ENCODE data around the gene SAXO1.
"Not testable (repeated sequence)": the region's sequence is repeated elsewhere in the genome, so short reads cannot be mapped to it uniquely, and the experiment has no call there.

SAXO1 gene

DNA sequence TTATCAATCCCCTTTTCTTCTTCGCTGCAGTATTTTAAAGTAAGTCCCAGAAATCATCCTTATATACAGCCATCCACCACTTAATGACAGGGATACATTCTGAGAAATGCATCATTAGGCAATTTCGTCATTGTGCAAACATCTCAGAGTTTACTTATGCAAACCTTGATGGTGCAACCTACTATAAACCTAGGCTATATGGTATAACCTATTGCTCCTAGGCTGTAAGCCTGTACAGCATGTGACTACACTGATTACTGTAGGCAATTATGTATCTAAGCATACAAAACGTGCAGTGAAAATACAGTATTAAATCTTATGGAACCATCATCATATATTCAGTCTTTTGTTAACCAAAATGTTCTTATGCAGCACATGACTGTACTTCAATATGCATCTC is 36.8 kb downstream of the SAXO1 start:
- Histone ChIP-seq H3K4me3 (ENCODE audit: low read length) (no peak overlapping the region), H3K4me1 (ENCODE audit: insufficient read depth, low read length) (no peaks in the 10 kb centered on the region), H3K9me3 (ENCODE audit: insufficient read depth, low read depth, low read length) (0 out of 2 replicates have a peak, but pooled peaks cover 5% of the 10 kb centered on the region), H3K27ac (ENCODE audit: low read length) (no peak overlapping the region), H3K27me3 (ENCODE audit: insufficient read depth, low read length) (no peaks in the 10 kb centered on the region), H3K9ac (ENCODE audit: low read depth, low read length) (no peak overlapping the region), H3K36me3 (ENCODE audit: insufficient read depth, low read depth, low read length) (no peaks in the 10 kb centered on the region)

DNA sequence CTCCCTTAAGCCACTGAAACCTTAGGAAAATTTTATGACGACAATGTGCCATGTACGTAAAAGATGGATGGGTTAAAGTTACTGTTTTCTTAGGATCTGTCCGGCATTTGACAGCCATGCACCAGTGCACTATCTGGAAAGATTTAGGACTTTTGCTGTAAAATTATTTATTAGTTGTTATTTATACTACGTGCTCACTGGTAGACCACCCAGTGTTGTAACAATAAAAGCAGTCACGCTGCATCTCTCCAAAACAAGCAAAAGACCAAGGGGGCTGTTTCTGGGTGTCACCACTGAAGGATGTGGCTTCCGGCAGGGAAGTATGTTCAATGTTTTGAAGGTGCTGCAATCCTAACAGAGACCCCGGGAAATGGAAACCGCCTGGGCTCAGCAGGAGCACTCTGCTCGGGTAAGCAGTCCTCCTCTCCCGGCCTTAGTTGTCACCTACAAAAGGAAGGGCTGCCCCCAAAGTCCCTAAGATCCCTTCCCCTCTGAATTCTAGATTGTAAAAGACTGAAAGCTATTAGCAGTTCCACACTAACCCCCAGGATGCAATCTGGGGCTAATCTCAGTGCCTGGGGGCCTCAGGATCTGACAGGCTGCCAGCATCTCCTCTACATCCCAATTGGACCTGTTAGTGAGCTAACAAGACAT is 38.6 kb downstream of the SAXO1 start:
- H3K9me3 ChIP-seq (ENCODE audit: insufficient read depth, low read depth, low read length): 0 out of 2 replicates have a peak, but pooled peaks cover 5% of the 10 kb centered on the region
- no peaks in the 10 kb centered on the region for H3K27me3 ChIP-seq (ENCODE audit: insufficient read depth, low read length)
- H3K4me3 ChIP-seq (ENCODE audit: low read length): no peak overlapping the region
- no peaks in the 10 kb centered on the region for H3K4me1 ChIP-seq (ENCODE audit: insufficient read depth, low read length)
- H3K36me3 ChIP-seq (ENCODE audit: insufficient read depth, low read depth, low read length): no peaks in the 10 kb centered on the region
- H3K27ac ChIP-seq (ENCODE audit: low read length): no peak overlapping the region
- no peak overlapping the region for H3K9ac ChIP-seq (ENCODE audit: low read depth, low read length)

- H3K4me1 ChIP-seq (ENCODE audit: insufficient read depth, low read length); H3K9ac ChIP-seq (ENCODE audit: low read depth, low read length); H3K4me3 ChIP-seq (ENCODE audit: low read length); H3K36me3 ChIP-seq (ENCODE audit: insufficient read depth, low read depth, low read length); H3K9me3 ChIP-seq (ENCODE audit: insufficient read depth, low read depth, low read length); H3K27me3 ChIP-seq (ENCODE audit: insufficient read depth, low read length); H3K27ac ChIP-seq (ENCODE audit: low read length): not testable (repeated sequence)
These were observed 41.8 kb downstream of the SAXO1 start for GRCh38 chr9:18991197-18991596.

GRCh38 chr9:18990494-18990893 is 42.5 kb downstream of the SAXO1 start:
- no peaks in the 10 kb centered on the region for H3K36me3 ChIP-seq (ENCODE audit: insufficient read depth, low read depth, low read length)
- H3K4me3 ChIP-seq (ENCODE audit: low read length): no peak overlapping the region
- H3K9me3 ChIP-seq (ENCODE audit: insufficient read depth, low read depth, low read length): no peaks in the 10 kb centered on the region
- H3K4me1 ChIP-seq (ENCODE audit: insufficient read depth, low read length): no peaks in the 10 kb centered on the region
- no peak overlapping the region for H3K27ac ChIP-seq (ENCODE audit: low read length)
- no peaks in the 10 kb centered on the region for H3K27me3 ChIP-seq (ENCODE audit: insufficient read depth, low read length)
- H3K9ac ChIP-seq (ENCODE audit: low read depth, low read length): no peak overlapping the region

DNA sequence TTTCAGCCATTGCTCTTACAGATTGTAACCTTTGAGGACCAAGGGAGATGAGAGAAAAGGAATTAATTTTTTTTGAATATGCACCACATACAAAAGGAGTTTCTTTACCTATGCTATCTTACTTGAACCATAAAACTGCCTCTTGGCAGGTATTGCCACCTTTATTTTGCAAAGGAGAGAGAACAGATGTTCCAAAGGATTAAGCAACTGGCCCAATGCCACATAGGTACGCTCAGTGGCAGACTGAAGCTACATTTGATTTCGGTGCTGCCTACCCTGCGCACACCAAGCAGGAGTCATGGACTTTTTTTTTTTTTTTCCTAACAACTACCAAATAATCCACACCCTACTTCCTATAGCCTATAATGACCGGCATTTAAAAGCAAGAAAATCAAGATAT is 43.1 kb downstream of the SAXO1 start:
- Histone ChIP-seq H3K27ac (ENCODE audit: low read length) (no peak overlapping the region), H3K9ac (ENCODE audit: low read depth, low read length) (no peak overlapping the region), H3K9me3 (ENCODE audit: insufficient read depth, low read depth, low read length) (no peaks in the 10 kb centered on the region), H3K4me1 (ENCODE audit: insufficient read depth, low read length) (no peaks in the 10 kb centered on the region), H3K36me3 (ENCODE audit: insufficient read depth, low read depth, low read length) (no peaks in the 10 kb centered on the region), H3K4me3 (ENCODE audit: low read length) (no peak overlapping the region), H3K27me3 (ENCODE audit: insufficient read depth, low read length) (no peaks in the 10 kb centered on the region)

- no peak overlapping the region for H3K9ac ChIP-seq (ENCODE audit: low read depth, low read length)
- H3K4me3 ChIP-seq (ENCODE audit: low read length): no peak overlapping the region
- no peak overlapping the region for H3K27ac ChIP-seq (ENCODE audit: low read length)
- no peaks in the 10 kb centered on the region for H3K4me1 ChIP-seq (ENCODE audit: insufficient read depth, low read length)
- no peaks in the 10 kb centered on the region for H3K36me3 ChIP-seq (ENCODE audit: insufficient read depth, low read depth, low read length)
- H3K9me3 ChIP-seq (ENCODE audit: insufficient read depth, low read depth, low read length): no peaks in the 10 kb centered on the region
- no peaks in the 10 kb centered on the region for H3K27me3 ChIP-seq (ENCODE audit: insufficient read depth, low read length)
These were observed 43.9 kb downstream of the SAXO1 start for GRCh38 chr9:18989097-18989496.

DNA sequence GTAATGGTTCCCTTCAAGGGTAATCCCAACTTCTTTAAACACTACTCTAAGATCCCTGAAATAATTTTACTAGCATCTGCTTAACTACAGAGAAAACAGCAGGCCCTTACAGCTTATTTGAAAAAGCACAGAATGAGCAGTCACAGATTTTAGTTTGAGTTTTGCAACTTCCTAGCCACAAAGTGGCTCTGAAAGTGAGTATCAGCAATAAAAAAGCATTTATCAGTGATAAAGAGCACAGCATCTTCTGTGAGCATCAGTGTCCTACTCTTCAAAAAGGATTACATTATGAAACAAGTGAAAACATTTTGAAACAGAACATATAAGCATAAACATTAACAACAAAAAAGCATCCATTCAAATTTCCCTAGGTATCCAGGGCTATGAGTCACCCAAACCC is 45.0 kb downstream of the SAXO1 start:
- Histone ChIP-seq H3K27ac (ENCODE audit: low read length) (no peak overlapping the region), H3K4me3 (ENCODE audit: low read length) (no peak overlapping the region), H3K27me3 (ENCODE audit: insufficient read depth, low read length) (no peaks in the 10 kb centered on the region), H3K9ac (ENCODE audit: low read depth, low read length) (no peak overlapping the region), H3K36me3 (ENCODE audit: insufficient read depth, low read depth, low read length) (no peaks in the 10 kb centered on the region), H3K9me3 (ENCODE audit: insufficient read depth, low read depth, low read length) (no peaks in the 10 kb centered on the region), H3K4me1 (ENCODE audit: insufficient read depth, low read length) (no peaks in the 10 kb centered on the region)

DNA sequence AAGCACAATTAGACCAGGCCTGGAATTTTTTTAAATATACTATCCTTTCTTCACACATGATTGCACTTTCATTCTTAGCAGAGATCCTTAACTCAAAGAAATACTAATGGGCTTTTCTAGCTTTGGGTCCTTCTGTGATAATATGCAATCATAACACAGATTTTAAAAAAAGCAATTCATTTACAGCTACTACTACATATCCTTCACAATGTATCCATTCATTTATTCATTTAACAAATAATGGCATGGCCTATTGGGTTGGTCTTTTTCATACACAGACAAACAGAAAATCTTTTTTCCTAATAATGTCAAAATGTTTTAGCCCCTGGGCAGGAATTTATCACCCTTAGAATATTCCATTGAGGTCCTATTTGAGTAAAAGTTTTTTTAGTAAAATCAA is 47.0 kb downstream of the SAXO1 start:
- Histone ChIP-seq H3K27me3 (ENCODE audit: insufficient read depth, low read length) (no peaks in the 10 kb centered on the region), H3K9me3 (ENCODE audit: insufficient read depth, low read depth, low read length) (no peaks in the 10 kb centered on the region), H3K9ac (ENCODE audit: low read depth, low read length) (no peak overlapping the region), H3K4me1 (ENCODE audit: insufficient read depth, low read length) (no peaks in the 10 kb centered on the region), H3K4me3 (ENCODE audit: low read length) (no peak overlapping the region), H3K27ac (ENCODE audit: low read length) (no peak overlapping the region), H3K36me3 (ENCODE audit: insufficient read depth, low read depth, low read length) (no peaks in the 10 kb centered on the region)

DNA sequence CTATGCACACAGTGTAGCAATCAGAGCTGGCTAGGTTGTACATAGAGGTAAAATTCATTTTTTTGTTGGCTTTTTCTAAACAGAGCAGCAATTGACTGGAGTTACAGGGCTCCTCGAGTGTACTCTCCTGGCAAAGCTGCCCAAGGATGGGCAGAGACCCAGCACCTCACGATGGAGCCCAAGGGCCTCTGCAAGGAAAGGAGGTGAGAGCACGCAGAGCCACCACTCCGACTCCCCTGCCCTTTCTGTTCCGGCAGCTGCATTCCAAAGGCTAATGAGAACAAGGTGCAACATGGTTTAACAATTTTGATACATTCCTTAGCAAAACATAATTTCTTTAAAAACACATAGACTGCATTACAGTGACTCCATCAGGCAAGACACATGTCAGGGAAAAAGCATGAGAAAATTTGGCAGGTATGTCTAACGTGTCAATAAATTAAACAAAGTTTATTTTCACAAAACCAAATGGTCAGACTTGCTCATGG is 47.5 kb downstream of the SAXO1 start:
- H3K4me3 ChIP-seq (ENCODE audit: low read length): no peak overlapping the region
- no peak overlapping the region for H3K27ac ChIP-seq (ENCODE audit: low read length)
- no peaks in the 10 kb centered on the region for H3K36me3 ChIP-seq (ENCODE audit: insufficient read depth, low read depth, low read length)
- no peaks in the 10 kb centered on the region for H3K4me1 ChIP-seq (ENCODE audit: insufficient read depth, low read length)
- no peak overlapping the region for H3K9ac ChIP-seq (ENCODE audit: low read depth, low read length)
- H3K9me3 ChIP-seq (ENCODE audit: insufficient read depth, low read depth, low read length): no peaks in the 10 kb centered on the region
- no peaks in the 10 kb centered on the region for H3K27me3 ChIP-seq (ENCODE audit: insufficient read depth, low read length)

GRCh38 chr9:18982262-18982620 is 50.8 kb downstream of the SAXO1 start:
- Histone ChIP-seq H3K27me3 (ENCODE audit: insufficient read depth, low read length) (no peaks in the 10 kb centered on the region), H3K4me3 (ENCODE audit: low read length) (no peak overlapping the region), H3K27ac (ENCODE audit: low read length) (no peak overlapping the region), H3K9ac (ENCODE audit: low read depth, low read length) (no peak overlapping the region), H3K36me3 (ENCODE audit: insufficient read depth, low read depth, low read length) (no peaks in the 10 kb centered on the region), H3K9me3 (ENCODE audit: insufficient read depth, low read depth, low read length) (no peaks in the 10 kb centered on the region), H3K4me1 (ENCODE audit: insufficient read depth, low read length) (no peaks in the 10 kb centered on the region)

GRCh38 chr9:18981476-18982261 is 51.3 kb downstream of the SAXO1 start:
- no peaks in the 10 kb centered on the region for H3K36me3 ChIP-seq (ENCODE audit: insufficient read depth, low read depth, low read length)
- no peak overlapping the region for H3K9ac ChIP-seq (ENCODE audit: low read depth, low read length)
- no peak overlapping the region for H3K27ac ChIP-seq (ENCODE audit: low read length)
- no peak overlapping the region for H3K4me3 ChIP-seq (ENCODE audit: low read length)
- H3K4me1 ChIP-seq (ENCODE audit: insufficient read depth, low read length): no peaks in the 10 kb centered on the region
- H3K9me3 ChIP-seq (ENCODE audit: insufficient read depth, low read depth, low read length): no peaks in the 10 kb centered on the region
- H3K27me3 ChIP-seq (ENCODE audit: insufficient read depth, low read length): no peaks in the 10 kb centered on the region

GRCh38 chr9:18980189-18980588 is 52.8 kb downstream of the SAXO1 start:
- no peak overlapping the region for H3K4me3 ChIP-seq (ENCODE audit: low read length)
- H3K9ac ChIP-seq (ENCODE audit: low read depth, low read length): no peak overlapping the region
- no peaks in the 10 kb centered on the region for H3K27me3 ChIP-seq (ENCODE audit: insufficient read depth, low read length)
- H3K36me3 ChIP-seq (ENCODE audit: insufficient read depth, low read depth, low read length): no peaks in the 10 kb centered on the region
- no peaks in the 10 kb centered on the region for H3K9me3 ChIP-seq (ENCODE audit: insufficient read depth, low read depth, low read length)
- H3K4me1 ChIP-seq (ENCODE audit: insufficient read depth, low read length): no peaks in the 10 kb centered on the region
- H3K27ac ChIP-seq (ENCODE audit: low read length): no peak overlapping the region
